Mammary epithelial cell (primary cell): ENCODE measurements around the gene TMEM129.

Experiments used
- CTCF ChIP-seq, 2 donors: IDR thresholded peaks in 1 of 2; conservative IDR thresholded peaks in 1 of 2; 2 replicates each; pipeline ENCODE4 v1.5.1; 2011 to 2012; ENCODE audit warnings: inconsistent platforms in 2 of 2, low read length in 2 of 2, mild to moderate bottlenecking in 2 of 2, control low read depth in 1 of 2, low read depth in 1 of 2; ENCODE audit not compliant: insufficient read depth in 1 of 2; ENCODE audit errors: extremely low read depth in 1 of 2
- EZH2 ChIP-seq: IDR thresholded peaks from 2 replicates; pipeline ENCODE4 v1.6.1; 2012; ENCODE audit warnings: low read length, inconsistent platforms, borderline replicate concordance

DNA sequence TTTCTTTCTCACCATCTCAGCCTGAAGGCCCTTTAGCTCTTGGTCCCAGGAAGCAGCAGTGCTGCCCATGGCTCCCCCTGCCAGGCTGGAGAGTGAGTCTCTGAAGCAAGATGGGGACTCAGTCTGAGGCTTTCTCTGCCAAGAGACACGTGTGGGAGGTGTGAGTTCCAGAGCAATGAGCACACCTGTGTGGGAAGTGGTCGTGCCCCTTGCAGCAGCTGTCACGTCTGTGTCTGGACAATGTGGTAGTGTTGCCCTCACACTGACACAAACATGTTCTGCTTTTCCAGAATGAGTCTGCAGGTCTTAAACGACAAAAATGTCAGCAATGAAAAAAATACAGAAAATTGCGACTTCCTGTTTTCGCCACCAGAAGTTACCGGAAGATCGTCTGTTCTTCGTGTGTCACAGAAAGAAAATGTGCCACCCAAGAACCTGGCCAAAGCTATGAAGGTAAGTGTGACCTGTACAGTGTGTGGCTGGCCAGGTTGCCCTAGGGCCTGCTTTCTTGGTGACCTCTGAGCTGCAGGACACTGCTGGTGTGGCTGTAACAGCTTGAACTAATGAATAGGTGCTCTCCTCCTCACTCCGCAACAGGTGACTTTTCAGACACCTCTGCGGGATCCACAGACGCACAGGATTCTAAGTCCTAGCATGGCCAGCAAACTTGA lies 2.1 kb upstream of the TMEM129 start:
- no peak for TF ChIP-seq EZH2
- TF ChIP-seq CTCF (conservative IDR thresholded peaks at IDR 0.05 in 1 of 2, IDR thresholded peaks at IDR 0.05 in 1 of 2; ENCODE audit: extremely low read depth in 1 of 2, insufficient read depth in 1 of 2, low read depth in 1 of 2, low read length in 2 of 2): no peak
